Fibroblast of skin of abdomen (primary cell): ENCODE results near the gene MYO16.
"Not testable (repeated sequence)": the region's sequence is repeated elsewhere in the genome, so short reads cannot be mapped to it uniquely, and the experiment has no call there.

Source experiments
- DNase-seq: peaks from one replicate; pipeline ENCODE4 v3.0.0-alpha.2; 2013

Gene MYO16

DNA sequence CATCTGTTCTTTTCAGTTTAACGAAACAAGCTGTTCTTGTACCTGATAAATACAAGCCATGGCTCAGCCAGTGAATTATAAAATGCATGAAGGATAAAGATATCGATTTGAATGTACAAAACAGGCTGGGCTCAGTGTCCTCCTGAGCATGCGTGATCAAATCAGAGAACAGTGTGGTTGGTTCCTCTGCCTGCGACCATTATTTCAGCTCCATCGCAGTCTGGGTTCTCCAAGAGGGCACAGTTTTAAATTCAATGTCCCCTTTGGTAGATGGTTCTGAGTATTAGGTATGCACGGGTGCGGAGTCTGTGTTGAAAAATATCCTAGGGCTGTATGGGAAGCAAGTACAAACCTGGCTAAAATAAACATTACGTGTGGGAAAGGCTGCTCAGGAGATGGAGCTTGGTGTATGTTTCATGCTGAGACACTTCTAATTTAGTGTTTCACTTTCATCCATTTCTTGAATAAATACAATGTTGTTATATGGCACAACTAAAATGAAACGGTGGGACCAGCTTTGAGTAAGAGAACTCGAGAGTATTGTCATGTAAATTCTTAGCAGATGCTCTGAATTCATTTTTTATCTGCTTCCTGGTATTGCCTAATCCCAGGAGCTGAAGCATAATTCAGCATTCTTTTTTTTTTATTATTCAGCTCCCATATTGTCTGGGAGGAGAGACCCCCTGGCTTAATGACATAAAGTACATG is 458.7 kb downstream of the MYO16 start:
- DNase-seq, result no peak

DNA sequence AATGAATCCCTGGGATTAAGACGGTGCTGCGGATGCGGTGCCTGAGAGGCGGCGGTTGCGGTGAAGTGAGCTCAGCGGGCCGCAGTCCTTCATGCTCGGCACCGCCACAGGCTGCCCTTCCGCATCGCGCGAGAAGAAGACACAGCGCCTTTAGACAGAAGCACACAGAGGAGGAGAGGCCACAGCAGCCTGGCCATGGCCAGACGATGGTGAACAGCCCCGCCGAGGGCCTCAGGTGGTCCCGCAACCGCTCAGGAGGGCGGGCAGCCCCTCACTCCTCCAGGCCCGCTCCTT is 459.2 kb downstream of the MYO16 start:
- no peak for DNase-seq

DNA sequence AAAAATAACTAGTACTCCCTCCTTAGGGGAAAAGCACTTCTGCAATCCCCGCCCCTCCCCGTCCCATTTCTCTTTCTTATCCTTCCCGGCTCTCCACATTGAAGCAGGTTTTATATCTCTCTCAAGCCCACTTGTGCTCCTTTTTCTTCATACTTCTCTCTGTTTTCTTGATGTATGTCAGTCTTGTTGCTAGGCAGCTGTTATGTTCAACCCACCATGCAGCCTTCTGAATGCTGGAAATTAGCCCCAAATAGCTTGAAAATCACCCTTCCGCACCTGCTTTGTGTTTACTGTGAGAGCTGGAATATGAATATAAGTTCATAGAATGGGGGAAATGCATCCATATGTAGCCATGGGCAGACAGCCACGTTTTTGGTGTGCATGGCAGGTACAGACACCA is 461.4 kb downstream of the MYO16 start:
- no peak for DNase-seq

DNA sequence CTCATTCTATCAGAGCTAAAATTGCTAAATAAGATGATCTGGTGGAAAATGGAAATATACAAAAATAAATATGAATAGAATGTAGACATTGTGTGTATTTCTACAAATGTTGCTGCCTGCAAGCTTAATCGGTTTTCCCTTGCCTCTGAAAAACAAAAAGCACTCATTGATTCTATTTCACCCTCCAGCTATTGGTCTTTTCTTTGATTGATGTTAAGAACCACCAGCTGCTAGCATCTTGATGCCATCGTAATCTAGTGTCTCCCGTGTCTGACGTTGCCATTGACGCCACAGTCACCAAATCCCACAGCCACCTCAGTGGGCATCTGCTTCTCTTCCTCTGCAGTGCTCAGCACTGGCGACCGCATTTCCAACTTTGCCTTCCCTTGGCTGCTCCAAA is 461.8 kb downstream of the MYO16 start:
- no peak for DNase-seq

DNA sequence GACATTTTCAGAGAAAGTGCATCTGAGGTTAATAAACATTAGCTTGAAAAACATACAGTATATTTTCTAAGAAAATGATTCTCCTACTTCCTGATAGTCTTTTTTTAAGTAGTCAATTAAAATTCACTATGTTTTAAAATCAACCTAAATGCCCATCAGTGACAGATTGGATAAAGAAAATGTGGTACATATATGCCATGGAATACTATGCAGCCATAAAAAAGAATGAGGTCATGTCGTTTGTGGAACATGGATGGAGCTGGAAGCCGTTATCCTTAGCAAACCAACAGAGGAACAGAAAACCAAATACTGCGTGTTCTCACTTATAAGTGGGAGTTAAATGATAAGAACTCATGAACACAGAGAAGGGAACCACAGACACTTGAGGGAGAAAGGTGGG is 462.8 kb downstream of the MYO16 start:
- not testable (repeated sequence) for DNase-seq

DNA sequence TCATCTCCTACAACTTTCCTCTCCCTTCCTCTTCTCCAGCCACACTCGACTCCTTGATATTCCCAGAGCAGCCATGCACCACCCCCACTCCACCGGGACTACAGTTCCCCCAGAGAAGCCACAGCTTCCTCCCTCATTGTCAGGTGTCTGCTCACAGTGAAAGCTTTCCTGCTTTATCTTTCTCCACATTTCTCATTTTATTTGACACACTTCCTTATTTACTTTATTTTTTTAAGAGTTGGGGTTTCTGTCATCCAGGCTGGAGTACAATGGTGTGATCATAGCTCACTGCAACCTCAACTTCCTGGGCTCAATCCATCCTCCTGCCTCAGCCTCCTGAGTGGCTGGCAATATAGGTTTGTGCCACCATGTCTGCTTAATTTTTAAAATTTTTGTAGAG is 464.6 kb downstream of the MYO16 start:
- DNase-seq, result no peak

DNA sequence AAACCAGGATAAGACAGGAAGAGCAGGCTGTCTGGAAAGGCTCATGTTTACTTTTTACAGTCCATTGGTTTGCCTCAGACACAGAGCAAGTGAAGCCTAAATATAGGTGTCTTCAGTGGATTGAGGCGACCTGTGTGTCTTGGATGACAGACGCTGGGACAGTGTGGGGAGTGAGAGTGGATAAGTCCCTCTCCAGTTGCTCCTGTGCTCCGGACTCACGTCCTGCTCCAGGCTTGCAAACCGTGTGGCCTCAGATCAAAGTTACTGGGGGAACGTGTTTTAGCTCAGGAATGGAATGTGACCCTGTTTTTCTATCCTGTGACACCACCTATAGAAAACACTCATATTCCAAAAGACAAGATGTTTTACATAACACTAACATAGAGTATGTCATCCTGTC is 465.7 kb downstream of the MYO16 start:
- no peak for DNase-seq

DNA sequence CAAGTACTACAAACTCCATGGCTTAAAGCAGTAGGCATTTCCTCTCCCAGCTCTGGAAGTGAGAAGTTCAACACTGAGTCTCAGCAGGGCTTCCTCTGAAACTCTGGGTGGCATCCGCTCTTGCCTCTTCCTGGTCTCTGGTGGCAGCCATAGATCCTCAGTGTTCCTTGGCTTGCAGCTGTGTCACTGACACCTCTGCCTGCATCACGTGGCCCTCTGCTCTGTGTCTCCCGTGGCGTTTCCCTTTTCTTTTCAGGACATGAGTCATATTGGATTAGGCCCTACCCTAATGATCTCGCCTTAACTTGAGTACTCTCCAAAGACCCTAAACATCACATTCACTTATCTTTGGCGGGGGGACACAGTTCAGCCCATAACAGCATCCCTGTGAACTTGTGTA is 466.7 kb downstream of the MYO16 start:
- DNase-seq, result no peak

DNA sequence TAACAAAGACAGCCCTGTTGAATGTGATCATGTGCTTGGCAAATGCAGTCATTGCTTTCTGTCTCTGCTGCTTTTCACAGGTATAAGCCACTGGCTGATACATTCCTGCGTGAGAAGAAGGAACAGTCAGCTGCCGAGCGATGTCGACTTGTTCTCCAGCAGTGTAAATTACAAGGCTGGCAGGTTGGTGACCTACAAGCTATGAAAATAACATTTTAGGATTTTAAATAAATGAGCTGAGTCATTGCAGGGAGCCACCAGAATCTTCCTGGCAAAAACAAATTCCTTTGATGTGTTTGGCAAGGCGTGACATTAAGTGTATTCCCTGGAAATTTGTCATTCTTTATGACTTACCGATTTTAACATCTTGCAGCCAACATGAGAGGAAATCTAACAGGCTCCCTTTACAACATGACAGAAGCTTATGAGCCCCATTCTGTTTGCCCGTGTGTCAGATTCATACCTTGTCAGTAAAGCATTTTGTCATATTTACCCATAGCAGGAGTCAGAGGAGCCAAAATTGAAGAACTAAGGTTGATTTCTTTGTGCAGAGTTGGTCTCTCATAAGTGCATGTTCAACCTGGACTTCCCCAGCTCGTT is 471.4 kb downstream of the MYO16 start:
- no peak for DNase-seq

DNA sequence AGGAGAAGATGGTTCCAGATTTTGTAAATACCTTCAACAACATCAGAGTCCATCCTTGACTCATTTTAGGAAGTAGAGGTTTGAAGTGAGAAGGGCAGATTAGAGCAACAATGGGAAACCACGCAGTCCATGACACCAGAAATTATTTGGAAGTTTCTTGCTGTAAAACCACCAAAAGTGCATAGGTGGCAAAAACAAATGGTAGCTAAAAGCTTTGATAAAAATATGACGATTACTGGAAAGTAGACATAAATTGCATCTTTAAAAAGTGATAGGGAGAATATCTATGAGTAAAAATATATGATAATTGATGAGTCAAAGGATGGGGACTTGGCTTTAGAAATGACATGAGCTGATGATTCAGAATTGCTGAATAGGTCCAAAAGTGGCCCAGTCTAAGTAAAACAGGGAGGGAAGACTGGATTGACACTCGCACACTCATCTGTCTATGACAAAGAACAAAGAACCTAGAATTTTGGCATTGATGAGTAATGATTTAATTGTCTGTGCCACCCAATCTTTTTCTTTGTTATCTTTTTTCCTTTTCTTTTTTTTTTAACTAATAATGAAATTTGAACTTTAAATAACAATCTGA is 472.2 kb downstream of the MYO16 start:
- DNase-seq, result no peak

DNA sequence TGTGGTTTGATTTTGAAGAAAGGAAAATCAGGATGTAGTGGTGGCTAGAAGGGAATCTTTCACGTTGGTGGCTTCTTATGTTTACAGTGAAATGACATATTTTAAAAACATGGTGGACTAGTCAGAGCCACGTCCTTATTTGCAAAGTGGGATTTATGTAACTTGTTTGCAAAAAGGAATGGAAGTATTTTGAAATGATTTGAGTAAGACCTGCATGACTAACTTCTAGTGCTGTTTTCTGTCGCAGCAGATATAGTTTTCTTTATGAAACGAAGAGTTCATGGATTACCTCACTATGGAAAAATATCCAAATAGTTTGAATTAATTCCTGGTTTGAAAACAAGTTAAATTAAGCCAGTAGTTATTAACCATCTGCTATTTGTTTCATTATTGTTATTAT is 476.5 kb downstream of the MYO16 start:
- DNase-seq, result no peak

DNA sequence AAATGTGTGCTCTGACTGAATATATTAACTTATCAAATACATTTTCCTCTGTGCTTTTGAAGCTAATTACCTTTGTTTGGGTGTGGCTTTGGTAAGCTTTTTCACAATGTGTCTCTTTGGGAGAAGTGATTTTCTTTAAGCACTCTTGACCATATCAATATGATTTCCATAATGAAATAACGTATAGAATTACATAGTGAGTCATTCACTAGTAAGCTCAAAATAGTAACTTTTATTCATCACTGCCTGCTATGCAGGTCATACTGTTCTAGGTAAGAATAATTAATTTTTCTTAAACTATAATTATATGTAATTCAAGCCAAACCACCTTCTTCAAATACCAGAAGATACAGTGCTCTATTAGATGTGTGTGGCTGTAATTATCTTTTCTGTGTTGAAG is 480.7 kb downstream of the MYO16 start:
- DNase-seq, result no peak

DNA sequence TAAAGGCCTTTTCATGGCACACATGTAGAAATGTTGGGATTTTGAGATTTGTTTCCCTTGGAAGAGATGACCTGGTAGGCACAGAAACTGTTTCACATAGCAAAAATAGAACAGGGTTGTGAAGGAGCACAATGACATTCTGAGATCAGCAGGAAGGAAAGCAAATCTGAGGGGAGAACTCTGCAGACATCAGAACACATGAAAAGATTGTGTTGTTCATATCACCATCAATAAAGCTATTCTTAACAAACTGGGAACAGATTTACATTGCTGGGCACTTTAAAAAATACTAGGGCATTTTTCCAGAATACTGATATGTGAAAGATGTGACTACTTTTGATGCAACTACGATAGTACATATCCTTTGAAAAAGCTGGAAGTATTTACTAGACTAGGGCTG is 481.7 kb downstream of the MYO16 start:
- DNase-seq, result no peak

DNA sequence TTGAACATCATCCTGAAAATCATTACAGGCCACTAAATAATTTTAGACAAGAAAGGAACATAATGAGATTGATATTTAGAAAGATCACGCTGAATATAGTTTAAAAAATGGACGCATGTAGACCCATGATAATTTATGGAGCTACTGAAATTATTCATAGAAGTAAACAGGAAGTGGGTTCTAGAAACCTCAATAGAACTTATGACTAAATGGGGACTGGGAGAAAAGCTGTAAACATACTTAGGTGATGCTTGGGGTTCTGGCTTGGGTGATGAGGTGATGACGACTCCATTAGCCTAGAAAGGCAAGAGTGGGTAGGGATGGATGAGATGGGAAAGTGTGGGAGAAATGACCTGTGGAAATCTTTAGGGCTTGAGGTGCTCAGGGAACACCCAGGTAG is 484.0 kb downstream of the MYO16 start:
- no peak for DNase-seq

DNA sequence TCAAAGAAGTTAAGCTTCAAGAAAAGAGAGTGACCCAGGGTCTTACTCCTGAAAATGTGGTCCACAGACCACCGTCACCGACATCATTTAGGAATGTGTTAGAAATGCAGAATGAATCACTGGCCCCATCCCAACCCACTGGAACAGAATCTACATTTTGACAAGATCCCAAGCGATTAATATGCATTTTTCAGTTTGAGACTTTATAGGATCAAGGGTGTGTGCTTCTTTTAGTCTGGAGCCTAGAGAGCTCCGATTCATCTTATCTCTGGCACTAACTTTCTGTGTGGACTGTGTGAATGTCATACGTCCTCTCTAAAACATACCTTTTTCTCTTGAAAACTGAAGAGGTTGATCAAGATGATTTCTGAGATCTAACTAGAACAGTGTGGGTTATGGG is 484.8 kb downstream of the MYO16 start:
- no peak for DNase-seq

DNA sequence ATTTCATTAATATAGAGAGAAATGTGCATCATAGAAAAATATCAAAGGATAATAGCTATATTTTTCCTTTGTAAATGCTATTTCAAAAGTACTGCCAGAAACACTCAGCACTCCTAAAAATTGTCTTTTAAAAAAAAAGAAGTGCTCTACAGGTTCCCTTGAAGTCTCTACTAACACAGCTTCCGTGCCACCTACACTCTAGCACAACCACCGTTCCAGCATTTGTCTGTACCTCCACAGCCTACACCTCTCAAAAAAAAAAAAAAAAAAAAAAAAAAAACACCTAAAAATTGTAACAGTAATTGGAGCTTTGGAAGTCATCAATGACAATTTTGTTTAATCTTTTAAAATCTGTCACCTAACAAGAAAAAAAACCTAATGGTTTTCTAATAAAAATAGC is 485.6 kb downstream of the MYO16 start:
- no peak for DNase-seq

DNA sequence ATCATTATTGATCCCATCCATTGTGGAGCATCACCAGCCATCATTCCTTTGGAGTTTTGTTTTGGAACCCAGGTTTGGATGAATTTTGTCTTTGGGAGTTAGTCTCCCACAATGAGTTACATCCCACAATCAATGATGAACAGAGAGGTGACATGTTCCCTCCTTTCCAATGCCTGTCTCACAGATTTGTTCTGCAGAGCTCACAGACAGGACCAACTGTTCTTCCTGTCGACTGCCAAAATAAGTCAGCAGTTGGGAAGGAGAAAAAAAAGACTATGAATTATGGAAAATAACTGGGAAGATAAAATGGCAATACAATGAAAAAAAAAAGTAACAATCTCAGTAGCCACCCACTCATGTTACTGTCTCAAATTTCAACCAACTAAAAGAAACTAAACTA is 489.1 kb downstream of the MYO16 start:
- no peak for DNase-seq

DNA sequence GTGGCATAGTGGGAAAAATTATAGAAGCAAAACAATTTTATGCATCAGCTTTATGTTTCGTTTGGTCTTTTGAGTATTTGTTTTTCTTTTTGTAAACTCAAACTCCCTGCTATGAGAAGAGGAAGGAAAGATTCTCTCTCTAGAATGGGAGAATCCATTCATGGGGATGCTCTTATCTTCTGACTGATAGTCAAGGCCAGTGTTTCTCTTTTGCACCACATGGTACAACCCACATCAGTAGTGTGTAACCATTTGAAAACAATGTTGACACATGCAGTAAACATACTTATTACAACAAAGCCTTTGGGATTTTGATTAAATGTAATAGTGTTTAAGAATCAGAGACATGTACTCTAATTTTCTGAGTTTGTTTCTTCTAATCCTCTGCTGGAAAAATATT is 490.5 kb downstream of the MYO16 start:
- DNase-seq, result no peak

DNA sequence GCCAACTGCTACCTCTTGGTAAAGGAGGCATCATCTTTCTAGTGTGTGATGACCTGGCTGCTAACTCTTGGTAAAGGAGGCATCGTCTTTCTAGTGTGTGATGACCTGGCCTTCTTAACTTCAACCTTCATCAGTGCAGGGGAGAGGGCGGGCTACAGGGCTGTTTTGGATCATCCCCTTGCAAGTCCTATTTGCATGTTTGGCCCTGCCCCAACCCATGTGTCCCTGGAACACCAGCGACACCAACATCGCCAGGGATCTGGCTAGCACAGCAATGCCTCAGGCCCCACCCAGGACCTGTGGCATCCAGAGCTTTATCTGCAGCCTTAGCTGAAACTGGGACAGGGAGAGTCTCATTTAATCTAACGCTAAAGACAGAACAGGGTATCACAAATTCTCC is 492.4 kb downstream of the MYO16 start:
- DNase-seq, result no peak

DNA sequence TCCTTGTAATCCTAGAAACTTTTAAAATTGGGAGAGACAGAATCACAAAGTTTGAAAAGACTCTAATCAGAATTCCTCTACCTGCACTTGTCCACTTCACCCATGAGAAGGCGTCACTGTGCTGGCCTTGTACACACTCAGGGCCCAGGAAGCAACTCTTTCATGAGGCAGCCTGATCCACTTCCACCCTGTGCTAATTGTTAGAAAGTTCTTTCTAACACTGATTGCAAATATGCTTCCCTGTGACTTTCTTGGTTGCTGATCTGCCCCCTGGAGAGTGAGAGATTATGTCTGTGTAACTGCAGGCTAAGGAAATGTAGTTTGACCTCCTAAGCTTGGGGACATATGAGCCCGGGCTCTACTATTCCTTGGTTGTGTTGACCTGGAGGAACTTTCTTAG is 494.6 kb downstream of the MYO16 start:
- DNase-seq, result no peak

DNA sequence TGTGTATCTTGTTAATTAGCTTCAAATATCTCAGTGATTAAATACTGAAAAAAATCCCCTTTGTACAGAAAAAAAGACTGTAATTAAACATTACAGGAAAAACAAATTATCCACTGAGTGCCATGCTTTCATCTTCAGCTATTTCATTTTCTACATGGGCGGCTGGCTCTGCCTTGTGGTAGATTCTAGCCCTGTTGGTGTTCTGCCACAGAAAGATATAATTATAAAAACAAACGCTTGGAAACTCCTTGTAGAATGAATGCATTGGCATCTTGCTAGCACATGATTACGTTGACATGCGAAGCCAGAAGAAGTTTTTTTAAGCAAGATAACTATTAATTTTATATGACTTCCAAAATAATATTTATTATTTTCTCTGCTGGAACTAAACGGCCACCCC is 496.8 kb downstream of the MYO16 start:
- no peak for DNase-seq

DNA sequence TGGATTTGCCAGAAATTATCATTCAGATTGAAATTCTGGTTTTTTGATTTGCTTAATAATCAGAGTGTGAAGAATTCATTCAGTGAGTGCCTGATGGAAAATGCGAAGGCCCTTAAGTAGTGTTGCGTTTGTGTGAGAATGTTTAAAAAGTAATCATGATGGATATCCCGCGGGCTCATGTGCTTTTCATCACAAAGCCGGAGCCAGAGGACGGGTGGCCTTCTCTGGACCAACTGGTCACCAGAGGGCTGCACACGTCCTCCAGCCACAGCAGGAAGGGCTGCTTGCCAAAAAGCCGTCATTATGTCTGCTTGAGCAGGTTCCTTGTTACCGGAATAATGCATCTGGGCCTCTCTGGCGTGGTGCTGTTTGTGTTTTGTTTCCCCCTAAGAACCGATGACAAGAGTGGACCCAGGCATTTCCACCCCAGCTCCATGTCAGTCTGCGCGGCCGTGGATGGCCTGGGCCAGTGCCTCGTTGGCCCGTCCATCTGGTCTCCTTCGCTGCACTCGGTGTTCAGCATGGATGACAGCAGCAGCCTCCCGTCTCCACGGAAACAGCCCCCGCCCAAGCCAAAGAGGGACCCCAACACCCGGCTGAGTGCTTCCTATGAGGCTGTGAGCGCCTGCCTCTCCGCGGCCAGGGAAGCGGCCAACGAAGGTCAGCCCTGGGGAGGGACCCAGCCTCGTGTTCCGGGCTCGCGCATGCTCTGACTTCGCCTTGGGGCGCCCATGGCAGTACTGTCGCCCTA is 497.7 kb downstream of the MYO16 start:
- no peak for DNase-seq

DNA sequence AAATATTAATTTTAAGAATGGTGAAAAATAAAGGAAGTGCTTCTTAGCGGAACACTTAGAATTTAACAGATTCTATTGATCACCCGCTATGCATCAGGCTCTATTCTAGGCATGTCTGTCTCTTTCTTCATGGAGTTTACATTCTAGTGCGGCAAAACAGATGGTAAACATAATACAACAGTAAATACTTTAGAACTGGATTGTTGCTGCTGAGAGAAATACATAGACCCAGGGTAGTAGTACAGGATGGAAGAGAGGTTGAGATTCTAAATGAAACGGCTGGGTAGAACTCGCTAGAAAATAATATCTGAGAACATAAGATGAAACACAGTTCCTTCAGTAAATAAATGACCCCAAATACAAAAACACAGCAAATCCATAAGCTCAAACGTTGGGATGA is 498.7 kb downstream of the MYO16 start:
- DNase-seq, result no peak
